Stimulated activated CD4-positive, alpha-beta T cell treated with anti-CD3 and anti-CD28 coated beads, Interleukin-15, amount 100 ng/mL, for 48 hours (primary cell): ENCODE data around the gene MTF2.
"Not testable (repeated sequence)": the region's sequence is repeated elsewhere in the genome, so short reads cannot be mapped to it uniquely, and the experiment has no call there.

Experiments used
- DNase-seq, 2 donors: peaks; one replicate each; pipeline ENCODE4 v3.0.0-alpha.2; 2020; ENCODE audit warnings: low read depth in 2 of 2

Gene MTF2

GRCh38 chr1:93142161-93142560, 63.1 kb downstream of the MTF2 start:
- DNase-seq = no peak

GRCh38 chr1:93143136-93143535, 64.1 kb downstream of the MTF2 start:
- DNase-seq = no peak

GRCh38 chr1:93143769-93144168, 64.7 kb downstream of the MTF2 start:
- DNase-seq = no peak

GRCh38 chr1:93148001-93148400, 68.9 kb downstream of the MTF2 start:
- no peak for DNase-seq

- DNase-seq = no peak
These were observed 71.6 kb downstream of the MTF2 start for GRCh38 chr1:93150729-93151128.

GRCh38 chr1:93151474-93151873, 72.4 kb downstream of the MTF2 start:
- DNase-seq = no peak

- no peak for DNase-seq
These were observed 73.8 kb downstream of the MTF2 start for GRCh38 chr1:93152835-93153234.

- no peak for DNase-seq
These were observed 75.8 kb downstream of the MTF2 start for GRCh38 chr1:93154898-93155297.

- no peak for DNase-seq
These were observed 76.3 kb downstream of the MTF2 start for GRCh38 chr1:93155335-93155734.

- DNase-seq = no peak
These were observed 80.3 kb downstream of the MTF2 start for GRCh38 chr1:93159337-93159736.

GRCh38 chr1:93163314-93163713, 84.2 kb downstream of the MTF2 start:
- not testable (repeated sequence) for DNase-seq

- DNase-seq = no peak
These were observed 85.7 kb downstream of the MTF2 start for GRCh38 chr1:93164816-93165215.

- DNase-seq = not testable (repeated sequence)
These were observed 86.8 kb downstream of the MTF2 start for GRCh38 chr1:93165895-93166294.

- DNase-seq = no peak
These were observed 87.9 kb downstream of the MTF2 start for GRCh38 chr1:93167006-93167405.

GRCh38 chr1:93170141-93170678, 91.1 kb downstream of the MTF2 start:
- not testable (repeated sequence) for DNase-seq

GRCh38 chr1:93171549-93172034, 92.5 kb downstream of the MTF2 start:
- DNase-seq = no peak

- DNase-seq = no peak
These were observed 93.7 kb downstream of the MTF2 start for GRCh38 chr1:93172778-93173177.

GRCh38 chr1:93174638-93175037, 95.6 kb downstream of the MTF2 start:
- not testable (repeated sequence) for DNase-seq

GRCh38 chr1:93177991-93178390, 98.9 kb downstream of the MTF2 start:
- DNase-seq = no peak

GRCh38 chr1:93178418-93178817, 99.3 kb downstream of the MTF2 start:
- no peak for DNase-seq

- peak; percentile 91 to 93 for DNase-seq
These were observed 101.0 kb downstream of the MTF2 start, which contains the start of gene TMED5 for GRCh38 chr1:93179886-93180722. TSS of gene TMED5 (minus strand) at chr1:93180413. CDS start at chr1:93180242, 171 bp downstream.

GRCh38 chr1:93180723-93181613, 101.9 kb downstream of the MTF2 start, which contains the start of gene CCDC18:
TSS of gene CCDC18 (plus strand) at chr1:93180724. CDS start at chr1:93183362, 2,638 bp downstream.
- peak in 1 of 2 donors; percentile 32 for DNase-seq
